ENCODE measurements around the gene NCAPG2. TPM values are rescaled to one million over a fixed set of nuclear protein-coding genes. Genes with fewer than 3 reads are reported as not detected.

The NCAPG2 gene
- total RNA-seq, 1 experiment from 2014 or later: 41.4 TPM

DNA sequence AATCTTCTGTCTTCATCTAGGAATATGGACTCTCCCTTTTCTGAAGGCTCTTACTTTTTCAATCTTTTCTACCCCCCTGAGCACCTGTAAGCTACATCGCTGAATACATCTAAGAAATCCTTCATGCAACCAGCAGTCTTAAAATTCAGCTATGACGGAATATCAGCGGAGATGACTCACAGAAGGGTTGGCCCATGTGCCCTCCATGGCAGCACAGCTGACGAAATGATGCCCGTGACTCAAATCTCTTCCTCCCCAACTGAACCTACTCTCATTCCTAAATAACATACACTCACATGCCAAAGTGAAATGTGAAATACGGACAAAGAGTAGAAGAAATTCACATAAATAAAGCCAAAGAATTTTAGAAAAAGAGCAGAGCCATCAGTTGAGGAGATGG is 30.3 kb upstream of the NCAPG2 start:
- DNase-seq (ENCODE audit: low spot score): peak; percentile 89

DNA sequence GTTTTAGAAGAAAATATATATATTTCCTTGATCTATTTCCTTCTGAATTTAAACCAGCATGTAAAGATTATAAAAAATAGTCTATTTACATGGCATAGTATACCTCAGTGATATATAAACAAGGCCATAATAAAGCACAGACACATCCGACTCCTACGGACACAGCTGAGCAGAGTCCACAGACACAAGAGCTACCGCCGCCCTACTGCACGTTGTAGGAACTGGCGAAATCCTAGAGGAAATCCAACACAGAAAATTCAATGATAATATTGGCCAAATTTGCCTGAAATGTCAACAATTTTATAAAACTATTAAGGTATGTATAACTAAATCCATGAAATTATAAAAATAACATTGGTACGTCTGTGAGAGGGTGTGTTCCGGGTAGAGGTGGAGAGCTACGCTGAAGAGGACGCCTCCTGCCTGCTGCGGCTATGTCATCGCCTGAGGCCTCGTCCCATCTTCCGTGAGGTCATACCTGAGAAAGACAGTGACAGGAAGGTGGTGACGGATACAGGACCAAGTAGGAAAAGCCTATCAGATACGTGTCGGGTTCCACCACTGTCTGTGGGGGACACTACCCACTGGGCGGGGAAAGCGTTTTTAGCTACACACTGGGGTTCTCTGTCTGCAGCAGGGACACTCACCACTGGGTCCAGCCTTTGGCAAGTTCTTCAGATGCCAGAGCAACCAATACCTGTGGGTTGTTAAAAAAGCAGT is 29.3 kb upstream of the NCAPG2 start:
- DNase-seq (ENCODE audit: low spot score): no peak

DNA sequence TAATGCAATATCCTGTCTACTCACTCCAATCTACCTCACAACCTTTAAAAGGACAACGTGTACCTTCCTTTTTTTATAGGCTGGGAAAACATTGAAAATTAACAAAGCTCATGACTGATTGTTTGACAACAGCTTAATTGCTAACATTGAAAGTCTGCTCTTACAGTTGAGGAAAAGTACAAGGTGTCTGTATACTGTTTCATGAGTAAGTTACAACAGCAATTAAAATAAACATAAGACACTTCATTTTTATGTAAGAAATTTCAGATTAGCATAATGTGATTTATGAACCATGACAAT is 28.6 kb upstream of the NCAPG2 start:
- no peak for DNase-seq (ENCODE audit: low spot score)

DNA sequence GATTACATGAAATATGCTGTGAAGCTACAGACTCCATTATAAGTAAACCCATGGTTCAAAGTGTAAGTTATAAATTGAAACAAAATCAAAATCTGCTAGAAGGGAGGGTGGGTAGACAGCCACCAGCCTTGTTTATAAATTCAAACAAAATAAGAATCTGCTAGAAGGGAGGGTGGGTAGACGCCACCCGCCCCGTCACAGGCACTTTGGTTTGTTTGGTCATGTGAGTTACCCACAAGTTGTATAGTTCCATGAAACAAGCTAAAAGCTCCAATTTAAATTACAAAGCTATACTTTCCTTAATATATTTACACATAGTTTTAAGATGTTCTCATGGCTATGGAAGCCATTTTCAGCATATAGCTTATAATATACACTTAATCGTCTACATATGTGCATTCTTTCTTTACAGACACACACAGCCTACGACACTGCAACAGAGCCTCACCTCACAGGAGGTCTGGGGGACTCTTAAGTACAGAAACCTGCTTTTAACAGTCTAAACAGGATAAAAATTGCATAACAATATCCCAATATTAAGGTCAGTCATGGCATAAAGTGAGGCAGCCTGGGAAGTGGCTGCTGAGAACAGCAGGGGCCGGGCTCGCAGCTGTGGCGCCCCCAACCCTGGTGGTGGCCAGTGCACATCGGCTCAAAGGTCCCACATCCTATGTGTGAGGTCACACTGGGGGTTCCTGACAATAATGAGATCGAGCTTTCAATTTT is 28.1 kb upstream of the NCAPG2 start:
- DNase-seq (ENCODE audit: low spot score): no peak

DNA sequence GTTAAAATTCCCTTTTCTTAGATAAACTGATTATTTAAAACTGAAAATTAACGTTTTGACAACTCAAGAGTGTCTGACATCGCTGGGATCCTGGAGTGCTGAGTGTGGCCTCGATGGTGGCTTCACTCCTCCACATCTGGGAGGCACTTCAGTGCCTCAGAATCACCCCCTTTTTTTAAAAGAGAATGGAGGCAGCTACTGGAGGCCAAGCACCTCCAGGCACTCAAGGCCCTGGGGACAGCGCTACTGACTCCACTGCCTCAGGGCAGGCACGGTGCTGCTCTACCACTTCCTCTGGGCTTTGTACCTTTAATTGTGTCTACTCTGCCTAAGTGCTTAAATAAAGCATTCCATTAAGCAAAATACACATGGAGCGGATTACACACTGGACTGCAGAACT is 27.2 kb upstream of the NCAPG2 start:
- DNase-seq (ENCODE audit: low spot score): no peak

DNA sequence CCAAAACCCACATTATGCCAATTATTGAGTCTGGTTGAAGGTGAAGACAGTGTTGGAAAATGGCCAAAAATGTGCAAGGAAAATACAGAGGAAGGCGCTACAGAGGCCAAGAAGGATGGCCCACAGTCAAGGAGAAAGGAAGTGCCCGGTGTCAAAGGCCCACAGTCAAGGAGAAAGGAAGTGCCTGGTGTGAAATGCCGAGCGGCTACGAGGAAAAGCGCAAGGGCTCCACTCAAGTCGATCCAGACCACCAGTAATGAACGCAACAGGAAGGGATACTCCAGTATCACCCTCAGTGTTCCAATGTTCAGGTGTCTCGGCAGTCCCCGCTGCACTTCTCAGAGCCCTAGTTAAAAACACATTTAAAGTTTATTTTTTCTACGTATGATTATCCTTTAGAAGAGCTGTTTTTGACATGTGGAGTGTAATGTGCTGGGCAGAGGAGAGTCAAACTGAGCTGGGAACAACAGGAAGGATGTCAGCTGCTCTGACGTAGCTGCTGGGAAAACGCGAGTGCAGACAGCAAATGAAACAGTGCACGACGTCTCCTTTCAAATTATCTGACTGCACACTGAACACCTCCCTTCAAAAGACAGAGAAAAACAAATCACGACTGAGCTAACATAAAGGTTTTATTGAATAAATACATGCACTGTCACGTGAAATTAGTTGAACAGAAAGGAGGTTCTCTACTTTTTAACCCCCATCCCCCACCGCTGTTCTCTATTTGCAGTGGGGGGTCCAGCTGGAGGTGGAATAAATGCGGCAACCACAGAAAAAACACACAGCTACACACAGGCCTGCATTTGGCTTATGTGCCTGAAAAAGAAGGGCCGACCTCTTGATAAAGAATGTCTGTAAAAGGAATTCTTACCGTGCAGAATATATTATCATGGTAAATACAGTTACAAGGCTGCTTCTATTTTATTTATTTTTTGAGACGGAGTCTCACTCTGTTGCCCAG is 26.1 kb upstream of the NCAPG2 start:
- DNase-seq (ENCODE audit: low spot score): no peak

DNA sequence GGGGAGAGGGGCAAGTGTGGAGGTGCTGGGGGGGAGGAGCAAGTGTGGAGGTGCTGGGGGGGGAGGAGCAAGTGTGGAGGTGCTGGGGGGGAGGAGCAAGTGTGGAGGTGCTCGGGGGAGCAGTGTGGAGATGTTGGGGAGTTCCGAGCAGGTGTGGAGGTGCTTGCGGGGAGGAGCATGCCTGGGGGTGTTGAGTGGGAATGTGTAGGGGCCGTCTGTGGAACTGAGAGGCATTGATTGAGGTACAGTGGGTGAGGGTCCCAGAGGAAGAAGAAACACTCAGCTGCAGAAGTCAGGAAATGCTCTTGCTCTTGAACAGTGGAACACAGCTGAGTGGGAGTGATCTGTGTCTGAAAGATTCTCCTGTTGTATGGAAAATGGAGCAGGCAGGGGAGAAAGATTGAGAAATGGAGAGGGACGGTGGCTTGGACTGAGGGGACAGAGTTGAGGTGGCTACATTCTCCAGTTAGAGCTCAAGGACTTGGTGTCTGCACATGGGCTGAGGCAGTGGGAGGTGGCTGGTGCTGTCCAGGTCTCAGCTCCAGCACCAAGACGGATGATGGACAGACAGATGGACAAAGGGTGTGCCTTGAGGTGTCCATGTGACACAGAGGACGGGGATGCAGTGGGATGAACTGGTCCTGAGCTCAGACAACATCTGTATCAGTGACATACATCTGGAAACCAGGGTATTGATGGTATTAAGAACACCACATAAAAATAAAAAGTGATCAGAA is 25.2 kb upstream of the NCAPG2 start:
- DNase-seq (ENCODE audit: low spot score): no peak

DNA sequence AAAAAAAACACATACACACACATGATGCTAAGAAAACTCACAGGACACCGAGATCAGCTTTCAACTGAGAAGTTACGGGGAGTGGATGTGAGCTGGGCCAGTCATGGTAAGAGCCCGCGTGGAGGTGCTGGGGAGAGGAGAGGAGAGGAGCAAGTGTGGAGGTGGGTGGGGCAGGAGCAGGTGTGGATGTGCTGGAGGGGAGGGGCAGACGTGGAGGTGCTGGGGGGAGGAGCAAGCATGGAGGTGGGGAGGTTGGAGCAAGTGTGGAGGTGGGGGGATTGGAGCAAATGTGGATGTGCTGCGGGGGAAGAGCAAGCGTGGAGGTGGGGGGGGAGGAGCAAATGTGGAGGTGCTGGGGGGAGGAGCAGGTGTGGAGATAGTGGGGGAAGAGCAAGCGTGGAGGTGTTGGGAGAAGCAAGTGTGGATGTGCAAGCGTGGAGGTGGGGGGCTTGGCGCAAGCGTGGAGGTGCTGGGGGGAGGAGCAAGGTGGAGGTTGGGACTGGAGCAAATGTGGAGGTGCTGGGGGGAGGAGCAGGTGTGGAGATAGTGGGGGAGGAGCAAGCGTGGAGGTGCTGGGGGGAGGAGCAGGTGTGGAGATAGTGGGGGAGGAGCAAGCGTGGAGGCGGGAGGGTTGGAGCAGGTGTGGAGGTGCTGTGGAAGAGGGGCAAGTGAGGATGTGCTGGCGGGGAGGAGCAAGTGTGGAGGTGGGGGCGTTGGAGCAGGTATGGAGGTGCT is 24.5 kb upstream of the NCAPG2 start:
- DNase-seq (ENCODE audit: low spot score): no peak

DNA sequence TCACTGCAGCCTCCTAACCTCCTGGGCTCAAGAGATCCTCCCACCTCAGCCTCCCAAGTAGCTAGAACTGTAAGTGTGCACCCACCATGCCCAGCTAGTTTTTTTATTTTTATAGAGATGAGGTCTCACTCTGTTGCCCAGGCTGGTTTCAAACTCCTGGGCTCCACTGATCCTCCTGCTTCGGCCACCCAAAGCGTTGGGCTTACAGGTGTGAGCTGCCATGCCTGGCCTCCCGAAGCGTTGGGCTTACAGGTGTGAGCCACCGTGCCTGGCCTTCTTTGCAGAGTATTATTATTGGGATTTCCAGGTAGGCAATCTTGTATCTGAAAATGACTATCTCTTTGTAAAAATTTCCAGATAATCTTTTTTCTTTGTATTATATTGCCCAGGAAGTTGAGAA is 23.1 kb upstream of the NCAPG2 start:
- no peak for DNase-seq (ENCODE audit: low spot score)

DNA sequence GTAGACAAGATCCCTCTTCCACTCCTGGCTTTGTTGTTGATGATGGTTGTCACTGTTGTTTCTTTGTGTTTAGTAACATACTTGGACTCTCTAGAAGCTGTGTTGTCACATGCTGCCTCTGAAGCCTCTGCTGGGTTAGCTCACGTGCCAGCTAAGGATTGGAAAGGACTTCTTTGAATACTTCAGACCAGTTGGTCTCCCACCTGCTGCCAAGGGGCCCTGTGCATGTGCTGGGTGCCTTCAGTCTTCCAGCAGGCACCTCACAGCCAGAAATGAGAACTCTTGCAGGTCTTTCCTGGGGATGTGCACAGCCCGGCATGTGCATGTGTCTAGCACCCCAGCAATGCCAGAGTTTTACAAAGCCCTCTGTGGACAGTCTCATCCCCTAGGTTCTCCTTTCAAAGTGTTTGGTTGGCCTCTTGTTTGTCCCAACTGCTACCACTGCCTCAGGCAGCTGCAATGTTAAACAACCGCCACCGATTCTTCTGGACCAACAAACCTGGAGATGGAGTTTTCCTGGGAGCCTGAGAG is 21.7 kb upstream of the NCAPG2 start:
- no peak for DNase-seq (ENCODE audit: low spot score)

DNA sequence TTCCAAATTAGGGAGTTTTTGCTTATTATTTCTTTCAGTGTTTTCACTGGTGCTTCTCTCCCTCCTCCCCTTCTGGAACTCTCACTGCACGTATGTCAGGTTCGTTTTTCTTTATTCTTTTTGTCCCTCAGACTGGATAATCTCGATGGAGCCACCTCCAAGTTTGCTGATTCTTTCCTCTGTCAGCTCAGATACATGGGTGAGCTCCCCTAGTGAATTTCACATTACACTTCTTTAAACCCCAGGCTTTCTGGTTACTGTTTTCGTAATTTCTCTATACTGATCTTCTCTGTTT is 20.8 kb upstream of the NCAPG2 start:
- no peak for DNase-seq (ENCODE audit: low spot score)

DNA sequence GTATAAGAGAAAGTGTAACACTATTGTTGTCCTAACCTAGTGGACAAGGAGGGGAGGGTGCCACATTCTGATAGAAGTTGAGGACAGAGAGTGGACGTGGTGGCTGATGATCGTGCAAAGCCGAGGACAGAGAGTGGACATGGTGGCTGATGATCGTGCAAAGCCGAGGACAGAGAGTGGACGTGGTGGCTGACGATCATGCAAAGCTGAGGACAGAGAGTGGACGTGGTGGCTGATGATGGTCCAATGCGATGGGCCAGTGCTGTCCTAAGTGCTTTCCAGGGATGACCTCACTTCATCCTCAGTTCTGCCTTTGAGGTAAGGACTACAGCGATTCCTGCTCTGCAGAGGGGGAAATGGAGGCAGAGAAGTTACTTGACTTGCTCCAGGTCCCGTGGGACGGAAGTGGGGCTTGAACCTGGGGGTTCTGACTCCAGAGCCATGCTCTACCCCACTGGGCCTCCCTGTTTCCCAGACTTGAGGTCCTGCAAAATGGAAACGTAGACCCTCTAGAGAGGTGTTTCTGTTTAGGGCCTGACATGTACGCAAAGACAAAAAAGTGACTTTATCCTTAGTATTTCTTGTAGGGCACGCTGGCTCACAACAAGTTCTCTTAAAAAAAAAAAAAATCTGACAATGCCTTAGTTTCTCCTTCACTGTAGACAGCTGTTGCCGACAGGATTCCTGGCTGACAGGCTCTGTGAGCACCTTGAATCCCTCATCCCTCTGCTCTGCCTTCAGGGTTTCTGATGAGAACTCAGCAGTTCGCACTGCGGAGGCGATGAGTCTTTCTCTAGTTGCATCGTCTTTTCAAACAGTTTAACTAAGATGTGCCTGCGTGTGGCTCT is 20.3 kb upstream of the NCAPG2 start:
- no peak for DNase-seq (ENCODE audit: low spot score)

DNA sequence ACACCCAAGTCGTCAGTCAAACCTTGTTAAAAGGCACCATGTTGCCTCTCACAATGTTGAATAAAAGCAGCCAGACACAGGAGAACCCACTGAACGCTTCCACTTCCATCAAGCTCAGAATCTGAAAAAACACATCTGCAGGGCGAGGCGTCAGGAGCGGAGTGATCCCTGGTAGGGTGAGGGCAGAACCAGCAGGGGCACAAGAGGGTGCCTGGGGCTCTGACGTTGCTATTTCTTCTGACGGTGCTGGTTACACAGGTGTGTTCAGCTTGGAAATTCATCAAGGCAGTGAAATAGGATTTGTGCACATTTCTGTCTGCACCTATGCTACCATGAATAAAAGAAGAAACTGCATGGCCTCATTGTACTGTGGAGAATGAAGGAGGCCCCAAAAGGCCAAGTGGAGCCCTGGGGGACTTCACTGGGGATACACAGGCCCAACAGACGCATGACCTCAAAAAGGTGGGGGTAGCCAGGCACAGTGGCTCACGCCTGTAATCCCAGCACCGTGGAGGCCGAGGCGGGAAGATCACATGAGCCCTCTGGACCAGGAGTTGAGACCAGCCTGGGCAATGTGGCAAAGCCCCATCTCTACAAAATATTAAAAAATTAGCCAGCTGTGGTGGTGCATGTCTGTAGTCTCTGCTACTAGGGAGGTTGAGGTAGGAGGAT is 19.2 kb upstream of the NCAPG2 start:
- DNase-seq (ENCODE audit: low spot score): no peak

DNA sequence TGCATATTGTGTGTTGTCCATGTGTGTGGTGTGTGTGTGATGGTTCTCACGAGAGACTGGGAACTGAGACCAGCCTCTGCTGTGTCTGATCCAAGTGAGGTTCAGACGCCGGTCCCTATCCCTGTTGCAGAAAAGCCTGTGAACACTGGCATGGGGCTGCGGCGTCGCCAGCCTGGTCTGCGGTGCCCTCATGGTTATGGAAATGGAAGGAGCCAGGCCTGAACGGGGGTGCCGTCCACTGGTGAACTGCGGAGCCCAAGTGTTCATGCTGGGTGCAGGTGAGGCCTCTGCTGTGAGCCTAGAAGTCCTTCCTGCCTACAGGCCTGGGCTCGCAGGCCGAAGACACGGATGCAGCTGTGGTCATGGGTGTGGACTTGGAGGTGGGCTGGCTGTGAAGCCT is 18.7 kb upstream of the NCAPG2 start:
- no peak for DNase-seq (ENCODE audit: low spot score)

DNA sequence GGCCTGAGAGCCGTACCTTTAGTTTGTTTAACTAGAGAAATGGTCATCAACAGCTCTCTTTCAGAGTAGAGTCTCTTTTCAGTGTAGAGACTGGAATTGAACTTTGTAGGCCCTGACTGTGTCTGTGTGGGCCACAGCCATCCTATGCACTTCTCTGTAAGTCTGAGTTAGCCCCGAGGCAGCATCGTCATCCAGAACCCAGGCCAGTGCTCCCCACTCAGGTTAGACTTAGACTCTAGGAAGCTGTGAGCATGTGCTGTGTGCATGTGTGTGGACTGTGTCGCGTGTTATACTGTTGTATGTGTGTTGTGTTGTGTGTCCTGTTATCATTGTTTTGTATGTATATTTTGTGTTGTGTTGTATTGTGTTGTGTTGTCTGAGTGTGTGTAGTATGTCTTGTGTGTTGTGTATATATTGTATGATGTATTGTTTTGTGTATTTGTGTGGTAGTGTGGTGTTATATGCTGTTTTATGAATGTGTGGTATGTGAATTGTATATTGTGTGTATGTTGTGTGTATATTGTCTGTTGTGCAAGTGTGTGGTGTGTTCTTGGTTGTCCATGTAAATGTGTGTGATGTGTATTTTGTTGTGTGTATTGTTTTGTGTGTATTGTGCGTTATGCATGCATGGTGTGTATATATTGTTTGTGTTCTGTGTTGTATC is 18.1 kb upstream of the NCAPG2 start:
- DNase-seq (ENCODE audit: low spot score): no peak

DNA sequence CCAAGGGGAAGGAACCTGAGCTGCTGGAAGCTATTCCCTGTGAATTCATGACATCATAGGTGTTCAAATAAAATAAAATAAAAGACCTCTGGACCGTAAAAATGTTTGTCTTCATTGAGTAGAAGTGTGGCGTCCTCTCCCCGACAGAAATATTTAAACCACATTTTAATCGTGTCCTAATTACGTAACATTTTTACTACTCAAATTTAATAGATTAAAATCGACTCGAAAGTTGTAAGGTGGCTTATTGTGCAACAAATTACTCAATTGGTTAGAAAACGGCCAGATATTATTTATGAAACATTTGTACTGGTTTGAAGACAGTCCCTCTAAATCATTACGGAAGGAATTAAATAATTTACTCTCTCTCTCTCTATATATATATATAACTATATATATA is 15.5 kb upstream of the NCAPG2 start:
- DNase-seq (ENCODE audit: low spot score): no peak

DNA sequence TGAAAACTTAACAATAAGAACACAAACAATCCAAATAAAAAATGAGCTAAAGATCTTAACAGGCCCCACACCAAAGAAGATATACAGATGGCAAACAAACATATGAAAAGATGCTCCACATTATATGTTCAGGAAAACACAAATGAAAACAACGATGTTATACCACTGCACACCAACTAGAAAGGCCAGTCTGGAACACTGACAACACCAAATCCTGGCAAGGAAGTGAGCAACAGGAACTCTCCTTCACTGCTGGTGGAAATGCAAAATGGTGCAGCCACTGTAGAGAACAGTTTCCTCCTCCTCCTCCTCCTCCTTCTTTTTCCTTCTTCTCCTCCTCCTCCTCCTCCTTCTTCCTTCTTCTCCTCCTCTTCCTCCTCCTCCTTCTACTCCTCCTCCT is 12.2 kb upstream of the NCAPG2 start:
- no peak for DNase-seq (ENCODE audit: low spot score)

DNA sequence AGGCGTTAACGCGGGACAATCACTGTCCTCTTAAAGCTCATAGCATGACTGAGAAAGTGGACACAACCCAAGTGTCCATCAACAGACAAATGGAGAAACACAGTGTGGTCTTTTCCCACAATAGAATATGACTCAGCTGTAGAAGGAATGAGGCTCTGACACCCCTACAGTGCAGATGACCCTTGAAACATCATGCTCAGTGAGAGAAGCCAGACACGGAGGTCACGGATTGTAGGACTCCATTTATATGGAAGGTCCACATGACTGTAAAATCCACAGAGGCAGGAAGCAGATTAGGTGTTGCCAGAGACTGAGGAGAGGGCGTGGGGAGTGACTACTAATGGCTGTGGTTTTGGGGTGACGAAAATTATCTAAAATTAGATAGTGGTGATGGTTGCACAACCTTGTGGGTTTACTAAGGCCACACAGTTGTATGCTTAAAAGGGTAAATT is 6.1 kb upstream of the NCAPG2 start:
- peak; percentile 94 for DNase-seq (ENCODE audit: low spot score)

DNA sequence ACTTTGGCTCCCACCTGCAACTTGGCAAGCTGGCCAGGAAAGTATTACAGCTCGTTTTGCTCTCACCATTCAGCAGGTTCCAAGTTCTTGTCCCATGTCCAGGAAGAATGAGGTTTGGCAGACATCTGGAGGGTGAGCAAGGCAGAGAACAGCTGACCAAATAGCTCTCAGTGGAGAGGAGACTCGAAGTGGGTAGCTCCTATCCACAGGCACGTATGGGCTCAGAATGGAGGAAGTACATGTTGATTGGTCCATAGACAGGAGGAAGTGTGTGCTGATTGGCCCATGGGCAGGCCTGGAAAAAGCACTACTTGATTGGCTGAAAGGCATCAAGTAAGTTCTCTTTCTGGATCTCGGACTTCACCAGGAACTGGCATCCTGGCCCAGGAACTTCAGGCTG is 3.0 kb upstream of the NCAPG2 start:
- no peak for DNase-seq (ENCODE audit: low spot score)

All from A172 (cell line).